K562 treated with DMSO at 1 percent for 24 hours (cell line): Measurements from ENCODE around the gene CACNA1E. TPM values are rescaled to one million over a fixed set of nuclear protein-coding genes. Genes with fewer than 3 reads are reported as not detected.

Experiments
- total RNA-seq: library from RNA; unstranded; fragments of 300-600 nt; gene quantifications from 2 replicates; pipeline ENCODE4 v1.2.3, GENCODE V29; 2022; ENCODE audit warnings: low read depth; ENCODE audit not compliant: insufficient read depth

Gene CACNA1E
- total RNA-seq: 0.03 TPM in 2 replicates

DNA sequence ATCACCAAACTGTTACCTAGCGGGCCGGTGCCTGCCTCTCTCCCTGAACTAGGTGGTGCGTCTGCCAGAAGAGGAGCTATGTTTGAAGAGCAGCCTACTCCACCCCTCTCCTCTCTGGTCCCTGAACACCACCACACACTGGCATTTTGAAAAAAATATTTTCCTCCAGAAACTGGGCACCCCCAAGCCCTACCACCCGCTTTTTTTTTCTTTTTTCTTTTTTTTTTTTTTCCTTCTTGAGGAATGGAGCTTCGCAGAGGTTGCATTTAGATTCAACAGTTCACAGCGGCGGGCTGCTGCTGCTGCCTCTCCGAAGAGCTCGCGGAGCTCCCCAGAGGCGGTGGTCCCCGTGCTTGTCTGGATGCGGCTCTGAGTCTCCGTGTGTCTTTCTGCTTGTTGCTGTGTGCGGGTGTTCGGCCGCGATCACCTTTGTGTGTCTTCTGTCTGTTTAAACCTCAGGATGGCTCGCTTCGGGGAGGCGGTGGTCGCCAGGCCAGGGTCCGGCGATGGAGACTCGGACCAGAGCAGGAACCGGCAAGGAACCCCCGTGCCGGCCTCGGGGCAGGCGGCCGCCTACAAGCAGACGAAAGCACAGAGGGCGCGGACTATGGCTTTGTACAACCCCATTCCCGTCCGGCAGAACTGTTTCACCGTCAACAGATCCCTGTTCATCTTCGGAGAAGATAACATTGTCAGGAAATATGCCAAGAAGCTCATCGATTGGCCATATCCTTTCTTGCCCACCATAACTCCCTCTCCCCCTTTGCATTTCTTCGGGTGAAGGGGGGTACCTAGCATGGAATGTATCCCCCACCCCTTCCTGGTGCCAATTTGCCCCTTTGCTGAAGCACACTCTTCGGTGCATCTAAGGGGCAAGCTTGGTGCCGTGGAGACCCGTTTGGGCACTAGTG lies at the start of gene CACNA1E:
Gene CACNA1E (plus strand): TSS at position 233 of the 911 bp plus-strand sequence. CDS start 228 bp downstream, at position 461.

